Hepatocyte (in vitro differentiated cells): ENCODE results near the gene ZW10.

Experiments used
- CTCF ChIP-seq: fragments of 200-600 bp; sonication (generic); IDR thresholded peaks from 2 replicates; pipeline ENCODE4 v1.5.1; 2016; ENCODE audit warnings: antibody characterized with exemption, mild to moderate bottlenecking; ENCODE audit not compliant: poor library complexity
- EZH2 ChIP-seq: fragments of 200-600 bp; sonication (generic); IDR thresholded peaks from 2 replicates; pipeline ENCODE4 v1.6.1; 2016; ENCODE audit warnings: antibody characterized with exemption, mild to moderate bottlenecking, borderline replicate concordance
- EZH2phosphoT487 ChIP-seq: fragments of 200-600 bp; sonication (generic); IDR thresholded peaks from one replicate; pipeline ENCODE4 v1.6.1; 2018; ENCODE audit warnings: antibody characterized with exemption, mild to moderate bottlenecking, low read depth, moderate library complexity; ENCODE audit not compliant: unreplicated experiment, severe bottlenecking

GRCh38 chr11:113764527-113765219 lies 8.8 kb downstream of the ZW10 start:
- TF ChIP-seq CTCF: no peak
- no peak for TF ChIP-seq EZH2
- TF ChIP-seq EZH2phosphoT487: no peak
